Measurements from ENCODE around the gene CHST15.
A peak's percentile ranks its signal among the peaks of the same experiment; 100 is the strongest.

Gene CHST15

DNA sequence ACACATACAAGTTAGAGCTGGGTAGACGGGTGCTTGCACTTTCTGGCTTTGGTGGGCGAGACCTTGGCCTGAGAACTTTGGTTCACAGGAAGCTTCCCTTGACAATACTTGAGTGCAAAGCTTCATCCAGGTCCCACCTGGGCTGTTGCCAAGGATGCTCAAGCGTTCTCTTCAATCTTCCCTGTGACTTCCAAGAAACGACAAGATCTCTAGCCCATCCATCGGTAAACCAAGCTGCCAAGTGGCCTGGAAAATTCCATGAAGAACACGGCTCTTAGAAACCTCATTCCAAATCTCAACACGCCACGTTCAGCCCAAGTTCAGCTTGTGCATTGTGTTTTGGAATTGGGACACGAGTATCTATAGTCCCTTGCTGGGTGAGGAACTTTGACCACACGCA lies 84.7 kb downstream of the CHST15 start:
- no peak for DNase-seq

DNA sequence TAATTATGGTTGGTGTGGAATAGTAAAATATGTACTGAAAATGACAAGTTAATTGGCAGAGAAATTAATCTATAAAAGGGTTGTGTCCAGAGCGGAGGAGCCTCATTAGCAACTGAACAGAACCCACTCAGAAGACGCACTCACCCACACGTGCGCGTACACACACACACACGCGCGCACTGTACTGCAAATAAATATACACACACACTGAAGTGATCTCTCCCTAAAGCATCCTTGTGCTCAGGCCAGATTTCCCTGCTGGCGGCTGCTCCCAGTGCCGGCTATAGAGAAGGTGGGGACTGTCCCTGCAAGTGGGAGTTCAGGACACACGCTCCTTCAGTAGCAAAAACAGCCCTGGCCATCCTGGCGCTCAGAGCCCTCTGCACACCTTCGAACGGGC lies 85.2 kb downstream of the CHST15 start:
- no peak for DNase-seq

DNA sequence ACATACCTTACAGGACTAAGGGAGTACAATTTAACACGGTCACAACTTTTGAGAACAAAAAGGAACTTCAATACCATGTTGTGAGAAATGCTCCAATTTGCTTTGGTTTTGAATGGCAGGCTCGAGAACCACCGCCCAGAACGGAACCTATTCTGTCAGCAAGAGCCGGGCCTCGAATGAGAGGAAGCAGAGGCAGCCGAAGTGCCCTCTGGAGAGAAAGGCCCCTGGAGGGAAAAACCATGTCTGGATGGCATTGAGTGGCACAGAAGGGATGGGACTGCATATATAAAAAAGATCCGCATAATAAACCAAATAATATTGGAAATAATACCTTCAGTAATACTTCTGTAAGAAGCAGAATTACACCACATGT lies 85.6 kb downstream of the CHST15 start:
- no peak for DNase-seq

DNA sequence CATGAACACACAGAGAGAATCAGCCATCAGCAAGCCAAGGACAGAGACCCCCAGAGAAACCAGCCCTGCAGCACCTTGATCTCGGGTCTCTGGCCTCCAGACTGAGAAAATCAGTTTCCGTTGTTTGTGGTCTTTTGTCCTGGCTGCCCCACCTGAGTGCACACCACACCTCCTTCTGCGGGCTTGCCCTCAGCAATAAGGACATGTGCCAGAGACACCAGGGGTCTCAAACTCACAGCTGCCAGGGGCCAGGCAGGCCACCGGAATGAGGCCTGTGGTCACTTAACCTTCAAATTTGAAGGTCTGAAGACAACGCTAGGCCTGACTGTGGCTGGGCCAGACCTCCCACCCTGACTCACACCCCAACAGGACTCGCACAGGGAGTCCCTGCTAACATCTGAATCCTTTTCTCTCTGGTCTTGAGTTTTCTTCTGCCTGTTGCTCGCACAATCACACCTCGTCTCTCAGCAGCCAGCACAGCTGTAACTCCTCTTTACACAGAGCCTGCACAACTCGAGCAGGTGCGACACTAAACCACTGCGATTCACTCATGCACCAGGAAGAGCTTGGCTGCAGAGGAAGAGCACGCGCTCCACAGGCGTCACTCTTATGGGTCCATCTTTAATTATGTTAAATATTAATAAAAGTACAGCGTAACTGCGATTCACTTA lies 86.2 kb downstream of the CHST15 start:
- no peak for DNase-seq

- no peak for DNase-seq
Observed at GRCh38 chr10:124006526-124006925, 86.9 kb downstream of the CHST15 start.

DNA sequence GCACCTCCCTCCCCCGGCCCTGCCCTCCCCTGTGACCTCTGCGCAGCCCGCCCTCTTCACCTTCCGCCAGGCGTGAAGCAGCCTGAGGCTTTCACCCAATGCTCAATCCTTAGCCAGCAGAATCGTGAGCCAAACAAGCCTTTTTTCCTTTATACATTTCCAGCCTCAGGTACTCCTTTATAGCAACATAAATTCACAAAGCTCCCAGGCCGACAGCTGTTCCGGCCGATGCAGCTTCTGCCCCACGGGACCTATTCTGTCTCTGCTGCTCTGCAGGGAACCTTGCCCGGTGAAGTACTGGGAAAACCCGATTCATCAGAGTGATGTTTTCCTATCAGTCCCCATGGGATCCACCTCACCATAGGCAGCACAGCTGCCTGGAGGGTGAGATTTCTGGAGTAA lies 87.4 kb downstream of the CHST15 start:
- no peak for DNase-seq

- no peak for DNase-seq
Observed at GRCh38 chr10:124005091-124005490, 88.3 kb downstream of the CHST15 start.

GRCh38 chr10:124004663-124005004 lies 88.8 kb downstream of the CHST15 start:
- DNase-seq = no peak

GRCh38 chr10:124003871-124004662 lies 89.3 kb downstream of the CHST15 start:
- no peak for DNase-seq

GRCh38 chr10:124003481-124003870 lies 89.9 kb downstream of the CHST15 start:
- no peak for DNase-seq

DNA sequence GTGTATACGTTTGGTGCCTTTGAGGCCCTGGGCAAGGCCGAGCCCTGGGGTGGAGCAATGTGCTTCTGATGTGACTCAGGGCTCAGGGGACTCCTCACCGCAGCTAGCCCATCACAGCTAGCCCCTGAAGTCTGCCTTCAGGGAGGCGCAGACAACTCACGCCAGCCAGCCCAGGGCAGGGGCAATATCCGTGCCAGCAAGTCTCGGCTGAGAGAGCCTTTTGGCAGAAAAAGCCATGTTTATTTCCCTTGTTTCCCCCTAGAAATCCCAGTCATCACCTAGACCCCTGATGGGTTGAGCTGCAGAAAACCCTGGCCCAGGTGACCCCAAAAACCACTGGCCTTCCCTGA lies 90.4 kb downstream of the CHST15 start:
- DNase-seq = no peak

GRCh38 chr10:124002391-124003069 lies 90.9 kb downstream of the CHST15 start:
- no peak for DNase-seq

GRCh38 chr10:124001391-124002148 lies 91.8 kb downstream of the CHST15 start:
- no peak for DNase-seq

- no peak for DNase-seq
Observed at GRCh38 chr10:124000792-124001201, 92.6 kb downstream of the CHST15 start.

GRCh38 chr10:123999956-124000615 lies 93.3 kb downstream of the CHST15 start:
- DNase-seq = no peak

GRCh38 chr10:123999261-123999660 lies 94.1 kb downstream of the CHST15 start:
- DNase-seq = no peak

- no peak for DNase-seq
Observed at GRCh38 chr10:123998197-123999141, 94.9 kb downstream of the CHST15 start.

GRCh38 chr10:123997486-123998196 lies 95.8 kb downstream of the CHST15 start:
- DNase-seq = peak; percentile 43

DNA sequence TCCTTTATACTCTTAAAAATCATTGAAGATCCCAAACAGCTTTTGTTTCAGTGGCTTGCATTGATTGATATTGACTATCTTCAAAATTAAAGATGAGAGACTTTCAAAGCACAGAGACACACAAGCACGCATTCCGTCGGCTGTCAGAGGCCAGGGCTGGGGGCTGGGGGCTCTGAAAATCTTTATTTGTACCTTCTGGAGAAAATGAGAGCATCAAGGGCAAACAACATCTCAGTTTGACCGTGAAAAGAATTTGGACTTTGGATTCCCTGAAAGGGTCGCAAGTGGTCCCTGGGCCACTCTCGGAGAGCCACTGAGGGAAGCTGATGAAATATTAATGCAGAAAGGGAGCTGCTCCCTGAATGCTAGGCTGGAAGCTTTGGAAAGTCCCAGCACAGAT lies 96.4 kb downstream of the CHST15 start:
- DNase-seq = no peak

DNA sequence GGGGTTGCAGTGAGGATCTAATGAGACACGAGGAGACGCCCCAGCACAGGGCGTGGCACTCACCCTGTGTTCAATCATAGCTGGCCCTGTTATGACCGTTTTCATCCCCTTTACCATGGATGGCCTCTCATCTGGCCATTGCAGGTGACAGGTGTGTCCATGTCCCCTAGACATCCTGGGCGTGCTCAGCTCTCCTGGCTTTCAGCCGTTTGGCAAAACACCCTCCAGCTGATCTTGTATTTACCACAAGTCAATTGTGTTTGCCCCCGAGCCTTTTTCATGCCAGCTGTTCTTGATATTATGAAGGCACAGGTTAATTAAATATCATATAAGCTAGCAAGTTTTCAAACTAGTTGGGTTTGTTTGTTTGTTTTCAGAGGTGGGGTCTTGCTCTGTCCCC lies 97.1 kb downstream of the CHST15 start:
- DNase-seq = no peak

Measured in NK-92 treated with Interleukin-12 subunit alpha and Interleukin-12 subunit beta, amount 100 ng/mL, for 24 hours (cell line).